Activated naive CD4-positive, alpha-beta T cell treated with Interleukin-2 at 50 U/mL for 16 hours (primary cell): ENCODE data around the gene TEX13B.

ENCODE experiments used
- DNase-seq: peaks from one replicate; pipeline ENCODE4 v3.0.0-alpha.2; 2020

TEX13B gene

GRCh38 chrX:107935664-107936433, 46.3 kb downstream of the TEX13B start:
- DNase-seq, result no peak

- DNase-seq, result no peak
These were observed 47.0 kb downstream of the TEX13B start for GRCh38 chrX:107935200-107935599.

GRCh38 chrX:107934262-107934661, 47.9 kb downstream of the TEX13B start:
- DNase-seq, result no peak
